Stimulated activated memory B cell treated with anti-CD40 and anti-IgM and Interleukin-4, amounts not matched to agents 10 μg/mL and 1 μg/mL and 100 μg/mL, for 72 hours (primary cell): ENCODE results near the gene SAMD1.

Source experiments
- ATAC-seq: fragments of 150-1000 bp; cut with Tn5 transposase; 2 replicates; pipeline ENCODE4 v1.10.0; 2021
- H3K27ac Mint-ChIP-seq: one replicate; pipeline ENCODE4 v1.8.0; 2022; ENCODE audit warnings: mild to moderate bottlenecking, mixed read lengths
- H3K27me3 Mint-ChIP-seq: one replicate; pipeline ENCODE4 v1.8.0; 2022; ENCODE audit warnings: mixed read lengths
- H3K36me3 Mint-ChIP-seq: one replicate; pipeline ENCODE4 v1.8.0; 2022; ENCODE audit warnings: mixed read lengths
- H3K4me1 Mint-ChIP-seq: one replicate; pipeline ENCODE4 v1.8.0; 2022; ENCODE audit warnings: mixed read lengths
- H3K4me3 Mint-ChIP-seq: one replicate; pipeline ENCODE4 v1.8.0; 2022; ENCODE audit warnings: mild to moderate bottlenecking, moderate library complexity, mixed read lengths
- H3K9me3 Mint-ChIP-seq: one replicate; pipeline ENCODE4 v1.8.0; 2022; ENCODE audit warnings: mixed read lengths

The SAMD1 gene

DNA sequence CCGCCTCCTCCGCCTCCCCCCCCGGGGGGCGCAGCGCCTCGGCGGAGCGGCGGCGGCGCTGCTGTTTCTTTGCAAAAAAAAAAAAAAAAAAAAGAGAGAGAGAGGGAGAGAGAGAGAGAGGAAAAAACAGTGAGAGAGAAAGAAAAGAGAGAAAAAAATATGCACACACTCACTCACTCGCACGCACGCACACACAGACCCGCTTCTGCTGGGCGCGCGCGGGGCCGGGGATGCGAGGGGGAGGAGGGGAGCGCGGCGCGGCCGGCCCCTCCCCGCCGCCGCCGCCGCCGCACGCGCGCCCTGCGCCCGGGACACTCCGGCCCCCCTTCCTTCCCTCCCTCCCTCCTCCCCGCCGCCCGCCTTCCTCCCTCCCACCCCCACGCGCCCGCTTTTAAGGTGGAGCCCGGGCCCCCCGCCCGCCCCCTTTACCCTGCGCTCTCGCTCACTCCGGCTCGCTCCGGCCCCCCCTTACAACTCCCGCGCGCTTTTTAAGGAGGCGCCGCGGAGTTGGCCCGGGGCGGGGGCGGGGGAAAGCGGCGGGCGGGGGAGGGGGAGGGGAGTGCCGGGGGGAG, at the start of gene SAMD1:
Gene SAMD1 (minus strand): TSS at position 243 of the 572 bp plus-strand sequence.
- H3K9me3 Mint-ChIP-seq = peaks cover 3% of the 10 kb centered on the region
- H3K4me1 Mint-ChIP-seq = peaks cover 18% of the 10 kb centered on the region
- H3K36me3 Mint-ChIP-seq = peaks cover 15% of the 10 kb centered on the region
- ATAC-seq = peak; percentile 76
- H3K27ac Mint-ChIP-seq = peak within 1 kb of the TSS; percentile 97
- peak within 1 kb of the TSS; percentile 99 for H3K4me3 Mint-ChIP-seq
- H3K27me3 Mint-ChIP-seq = no peaks in the 10 kb centered on the region

DNA sequence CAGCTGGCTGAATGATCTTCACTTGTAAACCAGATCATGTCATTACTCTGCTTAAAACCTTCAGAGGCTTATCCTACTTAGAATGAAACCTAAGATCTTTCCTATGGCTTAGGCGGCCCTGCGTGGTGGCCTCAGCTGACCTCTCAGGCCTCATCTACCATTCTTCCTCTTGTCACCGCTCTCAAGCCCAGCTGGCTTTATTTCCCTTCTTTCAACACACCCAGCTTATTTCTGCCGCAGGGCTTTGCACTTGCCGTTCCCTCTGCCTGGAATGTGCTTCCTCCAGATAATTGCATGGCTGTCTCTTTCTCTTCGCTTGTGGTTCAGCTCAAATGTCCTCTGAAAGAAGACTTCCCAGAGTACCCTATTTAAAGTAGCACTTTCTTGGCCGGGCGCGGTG, 49.4 kb upstream of the SAMD1 start:
- Mint-ChIP-seq H3K27me3 (no peaks in the 10 kb centered on the region), H3K9me3 (no peaks in the 10 kb centered on the region), H3K27ac (no peak overlapping the region), H3K36me3 (peaks cover 11% of the 10 kb centered on the region), H3K4me1 (peaks cover 32% of the 10 kb centered on the region), H3K4me3 (no peak overlapping the region)
- no peak for ATAC-seq

DNA sequence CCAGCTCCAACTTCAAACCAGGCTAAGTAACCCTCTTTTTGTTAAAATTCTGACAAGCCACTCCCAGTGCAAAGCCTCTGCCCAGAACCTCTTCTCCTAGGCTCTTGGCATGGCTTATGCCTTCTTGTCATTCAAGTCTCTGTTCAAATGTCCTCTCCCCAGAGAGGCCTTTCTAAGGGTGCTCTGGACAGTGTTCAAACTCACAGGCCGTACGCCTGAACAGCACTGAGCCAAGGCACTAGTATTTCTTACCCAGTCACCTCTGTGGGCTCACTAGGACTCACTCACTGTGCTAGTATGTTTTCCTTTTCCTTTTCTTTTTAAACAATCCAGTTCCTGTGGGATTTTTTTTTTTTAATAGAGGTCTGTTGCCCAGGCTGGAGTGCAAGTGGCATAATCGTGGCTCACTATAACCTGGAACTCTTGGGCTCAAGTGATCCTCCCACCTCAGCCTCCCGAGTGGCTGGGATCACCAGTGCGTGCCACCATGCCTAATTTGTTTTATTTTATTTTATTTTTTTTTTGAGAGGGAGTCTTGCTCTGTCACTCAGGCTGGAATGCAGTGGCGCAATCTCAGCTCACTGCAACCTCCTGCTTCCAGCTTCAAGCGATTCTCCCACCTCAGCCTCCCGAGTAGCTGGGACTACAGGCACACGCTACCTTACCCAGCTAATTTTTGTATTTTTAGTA, 48.2 kb upstream of the SAMD1 start:
- H3K27ac Mint-ChIP-seq = no peak overlapping the region
- ATAC-seq = no peak
- H3K9me3 Mint-ChIP-seq = no peaks in the 10 kb centered on the region
- H3K27me3 Mint-ChIP-seq = no peaks in the 10 kb centered on the region
- H3K4me1 Mint-ChIP-seq = peaks cover 38% of the 10 kb centered on the region
- H3K4me3 Mint-ChIP-seq = peak overlapping the region; percentile 57
- H3K36me3 Mint-ChIP-seq = peaks cover 11% of the 10 kb centered on the region

DNA sequence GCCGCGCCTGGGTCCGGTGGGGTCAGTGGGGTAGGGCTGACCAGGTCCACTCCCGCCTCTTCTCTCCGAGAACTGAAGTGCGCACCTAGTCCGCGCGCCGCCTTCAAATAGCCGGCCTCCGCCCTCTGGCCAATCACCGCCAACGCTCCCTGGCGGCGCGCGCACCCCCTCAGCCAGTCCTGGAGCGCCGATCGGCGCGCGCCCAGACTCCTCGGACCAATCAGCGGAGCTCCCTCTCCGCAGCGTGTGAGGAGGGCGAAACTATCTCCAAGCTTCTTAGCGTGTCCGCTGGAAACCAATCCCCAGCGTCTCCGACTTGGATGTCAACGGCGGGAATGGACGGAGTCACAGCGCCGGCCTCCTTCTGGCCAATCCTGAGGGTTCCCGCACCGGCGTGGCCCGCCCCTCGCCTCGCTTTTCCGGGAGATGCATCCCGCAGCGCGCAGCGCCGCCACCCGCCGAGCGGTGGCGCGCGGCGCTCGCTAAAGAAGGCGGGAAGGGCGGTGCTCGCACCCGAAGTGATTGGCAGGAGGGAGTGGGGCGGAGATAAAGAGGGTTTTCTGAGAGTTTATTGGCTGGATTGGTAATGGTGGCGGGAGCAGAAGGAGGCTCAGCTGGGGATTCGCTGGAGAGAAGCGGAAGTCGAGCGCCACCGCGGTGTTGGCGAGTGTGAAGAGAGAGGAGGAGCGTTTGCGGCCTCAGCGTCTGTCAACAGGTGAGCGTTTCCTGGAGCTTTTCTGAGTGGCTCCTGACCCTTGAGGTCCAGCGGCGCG, 46.1 kb upstream of the SAMD1 start, which contains the start of gene ASF1B:
Gene ASF1B (minus strand): TSS at position 81 of the 773 bp plus-strand sequence. CDS start 133 bp downstream, outside the sequence.
- ATAC-seq = peak; percentile 95
- peaks cover 32% of the 10 kb centered on the region for H3K4me1 Mint-ChIP-seq

DNA sequence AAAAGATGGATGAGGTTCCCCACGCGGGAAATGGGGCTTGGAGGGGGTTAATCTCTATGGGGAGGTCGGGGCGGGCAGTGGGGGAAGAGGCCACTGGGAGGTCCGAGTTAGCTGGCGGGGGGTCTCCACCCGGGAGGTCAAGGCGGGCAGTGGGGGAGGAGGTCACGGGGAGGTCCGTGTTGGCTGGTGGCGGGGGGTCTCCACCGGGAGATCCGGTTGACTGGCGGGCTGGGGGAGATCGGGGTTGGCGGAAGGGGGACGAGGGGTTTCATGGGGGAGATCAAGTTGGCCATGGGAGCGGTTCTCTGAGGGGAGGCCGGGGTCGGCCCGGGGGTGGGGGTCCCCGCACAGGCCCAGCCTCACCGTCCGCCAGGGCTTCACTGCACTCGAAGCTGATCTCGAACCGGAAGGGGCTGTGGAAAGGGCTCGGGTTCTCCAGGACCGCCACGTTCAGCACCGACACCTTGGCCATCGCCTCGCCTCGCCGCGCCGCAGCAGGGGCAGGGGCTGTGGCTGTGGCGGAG, 45.5 kb upstream of the SAMD1 start:
- ATAC-seq = no peak
- Mint-ChIP-seq H3K4me3 (peak overlapping the region; percentile 78), H3K4me1 (peaks cover 32% of the 10 kb centered on the region), H3K9me3 (no peaks in the 10 kb centered on the region), H3K27me3 (no peaks in the 10 kb centered on the region), H3K36me3 (peaks cover 7% of the 10 kb centered on the region), H3K27ac (peak overlapping the region; percentile 73)

More for the DNA sequence above, 46.1 kb upstream of the SAMD1 start, which contains the start of gene ASF1B:
- Mint-ChIP-seq H3K4me3 (peak within 1 kb of the TSS; percentile 78), H3K9me3 (no peaks in the 10 kb centered on the region), H3K27me3 (no peaks in the 10 kb centered on the region), H3K36me3 (peaks cover 7% of the 10 kb centered on the region), H3K27ac (peak within 1 kb of the TSS; percentile 73)

DNA sequence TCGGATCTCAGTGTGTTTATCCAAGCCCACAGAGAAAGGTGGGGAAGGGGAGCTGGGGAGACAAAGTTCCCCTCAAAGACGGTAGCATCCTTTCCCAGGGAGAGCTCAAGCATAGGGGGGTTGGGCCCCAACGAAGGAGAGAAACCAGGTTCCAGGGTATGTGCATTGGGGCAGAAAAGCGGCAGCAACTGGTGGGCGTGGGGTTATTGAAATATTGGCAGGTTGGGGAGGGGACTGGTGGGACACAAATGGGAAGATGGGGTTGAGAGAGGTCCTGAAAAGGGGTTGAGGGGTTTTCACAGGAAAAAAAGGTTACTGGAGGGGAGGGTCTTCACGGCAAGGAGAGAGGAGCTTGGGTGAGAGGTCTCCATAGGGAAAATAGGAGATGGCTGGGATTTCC, 44.8 kb upstream of the SAMD1 start:
- H3K4me3 Mint-ChIP-seq = peak overlapping the region; percentile 78
- no peaks in the 10 kb centered on the region for H3K9me3 Mint-ChIP-seq
- no peaks in the 10 kb centered on the region for H3K27me3 Mint-ChIP-seq
- ATAC-seq = no peak
- peaks cover 32% of the 10 kb centered on the region for H3K4me1 Mint-ChIP-seq
- peaks cover 7% of the 10 kb centered on the region for H3K36me3 Mint-ChIP-seq
- H3K27ac Mint-ChIP-seq = peak overlapping the region; percentile 73

DNA sequence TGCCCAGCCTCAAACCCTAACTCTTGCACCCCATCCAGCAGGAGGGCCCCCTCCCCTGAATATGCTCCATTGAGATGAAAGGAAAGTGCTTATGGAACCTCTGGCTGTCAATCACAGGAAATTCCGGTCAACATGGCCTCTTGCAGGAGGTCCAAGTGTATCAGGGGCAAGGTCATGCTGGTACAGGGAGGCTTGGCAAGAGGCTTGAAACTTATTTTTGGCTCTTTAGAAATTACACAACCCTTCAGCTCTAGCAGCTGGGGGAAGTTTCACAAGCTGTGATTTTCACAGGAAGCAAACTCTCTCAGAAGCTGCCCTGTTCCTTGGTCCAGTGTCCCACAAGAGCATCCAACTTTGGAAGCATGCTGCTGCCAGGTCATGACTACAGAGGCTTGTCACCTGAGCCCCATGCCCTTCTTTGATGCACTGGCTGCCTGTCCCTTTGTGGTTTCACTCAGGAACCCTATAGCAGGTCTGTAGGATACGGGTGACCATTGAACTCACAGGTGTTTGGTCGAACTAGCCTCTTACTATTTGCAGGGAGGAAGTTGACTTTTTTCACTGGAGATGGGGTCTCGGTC, 37.5 kb upstream of the SAMD1 start:
- Mint-ChIP-seq H3K36me3 (no peaks in the 10 kb centered on the region), H3K27ac (no peak overlapping the region), H3K27me3 (no peaks in the 10 kb centered on the region), H3K9me3 (no peaks in the 10 kb centered on the region), H3K4me1 (peaks cover 5% of the 10 kb centered on the region), H3K4me3 (no peak overlapping the region)
- ATAC-seq = no peak

DNA sequence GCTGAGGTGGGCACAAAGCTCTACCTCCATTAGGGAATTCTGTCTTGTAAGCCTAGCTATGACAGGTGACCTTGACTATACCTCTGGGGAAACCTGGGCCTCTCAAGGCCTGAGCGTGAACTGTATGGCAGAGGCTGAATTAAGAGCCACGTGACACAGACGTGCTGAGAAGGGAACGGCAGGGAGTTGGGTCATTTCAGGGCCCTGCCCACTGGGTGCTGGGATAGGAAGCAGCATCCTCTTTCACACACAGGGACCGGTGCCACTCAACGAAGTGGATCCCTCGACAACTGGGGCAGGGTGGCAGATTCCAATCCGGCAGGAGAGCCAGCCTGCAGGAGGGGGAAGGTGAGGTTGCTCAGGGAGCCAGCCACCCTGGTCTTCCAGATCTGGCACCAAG, 36.6 kb upstream of the SAMD1 start:
- H3K4me3 Mint-ChIP-seq = no peak overlapping the region
- no peaks in the 10 kb centered on the region for H3K9me3 Mint-ChIP-seq
- no peak overlapping the region for H3K27ac Mint-ChIP-seq
- H3K27me3 Mint-ChIP-seq = no peaks in the 10 kb centered on the region
- H3K4me1 Mint-ChIP-seq = peaks cover 5% of the 10 kb centered on the region
- H3K36me3 Mint-ChIP-seq = no peaks in the 10 kb centered on the region
- no peak for ATAC-seq

DNA sequence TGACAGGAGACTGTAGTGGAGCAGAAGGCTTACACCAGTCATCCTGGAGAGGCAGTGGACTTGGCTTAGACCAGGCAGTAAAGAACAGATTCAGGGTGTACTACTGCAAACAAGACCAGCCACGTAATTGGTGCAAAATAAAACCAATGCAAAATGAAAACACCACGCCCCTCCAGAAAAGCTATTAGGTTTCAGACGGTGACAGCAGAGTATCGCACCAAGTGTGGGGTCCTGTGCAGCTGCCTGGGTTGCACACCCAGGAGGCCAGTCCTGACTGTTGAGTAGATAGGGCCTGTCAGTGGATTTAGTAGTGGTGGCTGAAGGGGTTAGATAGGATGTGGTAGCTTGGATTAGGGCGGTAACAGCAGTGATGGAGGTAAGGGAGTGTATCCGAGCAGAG, 32.4 kb upstream of the SAMD1 start:
- H3K36me3 Mint-ChIP-seq = no peaks in the 10 kb centered on the region
- H3K27ac Mint-ChIP-seq = peak overlapping the region; percentile 11
- ATAC-seq = no peak
- peaks cover 12% of the 10 kb centered on the region for H3K4me1 Mint-ChIP-seq
- H3K9me3 Mint-ChIP-seq = no peaks in the 10 kb centered on the region
- no peak overlapping the region for H3K4me3 Mint-ChIP-seq
- no peaks in the 10 kb centered on the region for H3K27me3 Mint-ChIP-seq

DNA sequence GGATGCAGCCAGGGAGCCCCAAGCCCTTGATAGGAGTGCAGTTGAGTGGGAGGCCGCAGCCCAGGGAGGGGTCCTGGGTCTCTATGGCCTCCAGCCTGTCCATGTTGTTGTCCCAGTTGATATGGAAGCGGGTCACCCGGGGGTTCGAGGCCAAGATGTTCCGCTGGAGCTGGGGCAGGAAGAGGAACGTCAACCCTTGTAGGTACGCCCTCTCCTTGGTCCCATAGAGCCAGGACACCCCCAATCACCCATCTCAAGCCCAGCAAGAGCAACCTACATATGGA, 29.9 kb upstream of the SAMD1 start:
- no peak for ATAC-seq
- no peaks in the 10 kb centered on the region for H3K27me3 Mint-ChIP-seq
- no peaks in the 10 kb centered on the region for H3K9me3 Mint-ChIP-seq
- no peaks in the 10 kb centered on the region for H3K36me3 Mint-ChIP-seq
- no peak overlapping the region for H3K4me3 Mint-ChIP-seq
- no peak overlapping the region for H3K27ac Mint-ChIP-seq
- H3K4me1 Mint-ChIP-seq = peaks cover 29% of the 10 kb centered on the region

DNA sequence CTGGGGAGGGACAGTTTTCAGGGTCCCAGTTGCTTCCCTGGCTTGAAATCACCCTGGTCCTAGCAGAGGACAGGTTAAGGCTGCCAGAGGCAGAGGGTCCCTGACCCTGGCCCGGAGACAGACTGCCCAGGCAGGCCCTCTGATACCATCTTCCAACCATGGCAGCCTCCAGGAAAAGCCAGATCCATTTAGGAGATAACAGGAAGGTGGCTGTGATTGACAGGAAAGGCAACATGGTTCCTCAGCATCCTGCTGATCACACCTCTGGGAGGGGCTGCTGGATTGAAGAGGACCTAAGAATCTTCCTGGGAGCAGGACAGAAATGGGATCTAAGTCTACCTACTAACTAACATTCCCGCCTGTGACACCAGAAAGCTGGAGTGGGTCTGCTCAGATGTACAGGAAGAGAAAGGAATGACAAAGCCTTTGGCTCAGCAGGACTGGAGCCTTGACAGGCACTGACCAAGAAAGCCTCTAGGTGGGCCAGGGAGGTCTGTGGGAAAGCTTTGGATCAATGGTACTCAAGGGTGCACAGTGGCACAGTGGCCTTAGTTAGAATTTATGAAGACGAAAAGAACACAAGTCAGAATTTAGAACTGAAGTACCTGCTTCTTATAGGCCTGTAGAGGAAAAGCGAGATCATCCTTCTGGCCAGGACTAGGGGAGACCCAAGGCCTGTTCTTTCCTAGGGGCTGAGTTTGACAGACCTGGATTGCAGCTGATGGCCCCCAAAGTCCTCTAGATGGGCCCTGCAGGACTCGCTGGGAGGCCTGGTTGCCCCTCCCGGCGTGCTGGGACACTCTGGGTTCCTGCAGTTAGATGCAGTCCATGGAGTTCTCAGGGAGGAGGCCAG, 29.3 kb upstream of the SAMD1 start:
- no peak overlapping the region for H3K4me3 Mint-ChIP-seq
- peaks cover 35% of the 10 kb centered on the region for H3K4me1 Mint-ChIP-seq
- no peaks in the 10 kb centered on the region for H3K36me3 Mint-ChIP-seq
- no peak for ATAC-seq
- H3K27ac Mint-ChIP-seq = peak overlapping the region; percentile 5
- H3K9me3 Mint-ChIP-seq = no peaks in the 10 kb centered on the region
- H3K27me3 Mint-ChIP-seq = no peaks in the 10 kb centered on the region

DNA sequence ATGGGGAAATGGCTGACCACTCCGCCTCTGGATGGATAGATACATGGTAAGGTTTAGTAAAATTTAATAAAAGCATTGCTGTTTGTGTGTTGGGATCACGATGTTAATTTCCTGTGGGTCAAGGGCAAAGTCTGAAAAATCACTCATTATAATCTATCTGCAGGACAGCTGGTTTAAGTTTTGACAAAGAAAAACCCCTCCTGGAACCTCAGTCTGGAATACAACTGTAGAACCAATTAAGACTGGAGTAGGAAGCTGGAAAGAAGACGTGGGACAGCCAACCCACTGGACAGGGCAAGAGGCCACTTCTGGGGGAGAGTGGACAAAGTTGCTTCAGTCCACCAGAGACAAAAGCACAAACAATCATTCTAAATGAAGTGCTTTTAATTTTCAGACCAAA, 28.6 kb upstream of the SAMD1 start:
- Mint-ChIP-seq H3K9me3 (no peaks in the 10 kb centered on the region), H3K4me1 (peaks cover 40% of the 10 kb centered on the region), H3K4me3 (peak overlapping the region; percentile 97), H3K36me3 (no peaks in the 10 kb centered on the region), H3K27ac (peak overlapping the region; percentile 88), H3K27me3 (no peaks in the 10 kb centered on the region)
- ATAC-seq = no peak

DNA sequence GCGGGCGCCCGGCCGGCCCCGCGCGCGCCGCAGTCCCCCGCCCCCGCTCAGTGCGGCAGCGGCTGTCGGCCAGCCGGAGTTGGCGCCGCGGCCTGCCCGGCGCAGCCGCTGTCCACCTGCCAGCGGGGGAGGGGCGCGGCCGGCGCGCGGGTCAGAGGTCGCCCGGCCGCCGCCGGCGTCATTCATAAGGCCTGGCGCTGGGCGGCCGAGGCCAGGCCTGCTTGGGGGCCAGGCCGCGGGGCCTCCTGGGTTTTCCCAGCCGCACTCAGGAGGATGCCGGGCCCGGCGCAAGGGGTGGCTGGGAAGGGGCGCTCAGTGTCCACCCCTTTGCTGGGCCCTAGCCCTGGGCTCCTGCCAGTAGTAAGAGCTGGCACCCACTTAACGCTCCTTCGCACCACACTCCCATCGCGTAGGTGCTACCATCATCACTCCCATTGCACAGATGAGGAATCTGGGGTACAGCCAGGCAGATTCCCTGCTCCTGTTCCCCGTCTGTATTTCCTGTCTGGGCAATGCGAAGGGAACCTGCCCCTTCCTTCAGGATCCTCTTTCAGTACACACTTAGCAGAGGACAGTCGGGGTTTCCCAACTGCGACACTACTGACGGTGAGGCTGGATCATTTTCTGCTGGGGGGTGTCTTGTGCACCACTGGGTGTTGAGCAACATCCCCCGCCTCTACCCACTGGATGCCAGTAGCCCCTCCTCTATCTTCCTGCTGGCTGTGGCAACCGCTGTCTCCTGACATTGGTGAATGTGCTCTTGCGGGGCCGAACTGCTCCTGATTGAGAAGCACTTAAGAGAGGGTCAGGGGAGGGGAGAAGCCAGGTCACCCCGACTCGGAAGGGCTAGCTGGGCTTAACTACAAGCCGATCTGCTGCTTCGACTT, 27.9 kb upstream of the SAMD1 start:
- Mint-ChIP-seq H3K27me3 (no peaks in the 10 kb centered on the region), H3K4me1 (peaks cover 47% of the 10 kb centered on the region), H3K4me3 (peak overlapping the region; percentile 97), H3K36me3 (no peaks in the 10 kb centered on the region), H3K27ac (peak overlapping the region; percentile 88), H3K9me3 (no peaks in the 10 kb centered on the region)
- no peak for ATAC-seq

DNA sequence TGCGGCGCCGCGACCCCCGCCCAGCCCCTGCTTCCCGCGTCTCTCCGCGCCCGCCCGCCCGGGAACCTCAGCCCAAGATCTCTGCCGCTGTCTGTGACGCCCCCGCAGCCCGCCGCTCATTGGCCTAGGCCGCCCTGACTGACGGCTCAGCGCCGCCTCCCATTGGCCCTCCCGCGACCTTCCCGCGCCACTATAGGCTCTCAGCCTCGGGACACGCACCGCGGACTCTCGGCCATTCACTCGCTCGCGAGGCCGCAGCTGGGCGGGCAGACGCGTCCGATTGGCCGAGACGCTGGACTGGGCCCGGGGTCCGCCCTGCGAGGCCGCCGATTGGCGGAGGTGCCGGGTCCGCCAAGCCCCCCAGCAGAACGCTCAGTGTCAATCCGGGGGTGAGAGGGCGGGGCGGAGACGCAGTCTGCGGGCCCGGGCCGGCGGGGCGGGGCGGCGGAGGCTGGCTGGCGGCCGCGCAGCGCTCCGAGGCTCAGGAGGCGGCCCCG, 27.2 kb upstream of the SAMD1 start, which contains the start of gene PRKACA:
Gene PRKACA (minus strand): TSS at position 95 of the 497 bp plus-strand sequence. CDS start 215 bp downstream, outside the sequence.
- Mint-ChIP-seq H3K27ac (peak within 1 kb of the TSS; percentile 88), H3K4me1 (peaks cover 47% of the 10 kb centered on the region), H3K27me3 (no peaks in the 10 kb centered on the region), H3K9me3 (no peaks in the 10 kb centered on the region), H3K4me3 (peak within 1 kb of the TSS; percentile 97), H3K36me3 (no peaks in the 10 kb centered on the region)
- peak; percentile 98 for ATAC-seq
